IPS-NIHi7 (cell line): ENCODE measurements around the gene ELFN1.

Experiments
- DNase-seq: peaks from one replicate; pipeline ENCODE4 v3.0.0; 2012; ENCODE audit warnings: mixed read lengths; ENCODE audit errors: extremely low spot score

ELFN1 gene

DNA sequence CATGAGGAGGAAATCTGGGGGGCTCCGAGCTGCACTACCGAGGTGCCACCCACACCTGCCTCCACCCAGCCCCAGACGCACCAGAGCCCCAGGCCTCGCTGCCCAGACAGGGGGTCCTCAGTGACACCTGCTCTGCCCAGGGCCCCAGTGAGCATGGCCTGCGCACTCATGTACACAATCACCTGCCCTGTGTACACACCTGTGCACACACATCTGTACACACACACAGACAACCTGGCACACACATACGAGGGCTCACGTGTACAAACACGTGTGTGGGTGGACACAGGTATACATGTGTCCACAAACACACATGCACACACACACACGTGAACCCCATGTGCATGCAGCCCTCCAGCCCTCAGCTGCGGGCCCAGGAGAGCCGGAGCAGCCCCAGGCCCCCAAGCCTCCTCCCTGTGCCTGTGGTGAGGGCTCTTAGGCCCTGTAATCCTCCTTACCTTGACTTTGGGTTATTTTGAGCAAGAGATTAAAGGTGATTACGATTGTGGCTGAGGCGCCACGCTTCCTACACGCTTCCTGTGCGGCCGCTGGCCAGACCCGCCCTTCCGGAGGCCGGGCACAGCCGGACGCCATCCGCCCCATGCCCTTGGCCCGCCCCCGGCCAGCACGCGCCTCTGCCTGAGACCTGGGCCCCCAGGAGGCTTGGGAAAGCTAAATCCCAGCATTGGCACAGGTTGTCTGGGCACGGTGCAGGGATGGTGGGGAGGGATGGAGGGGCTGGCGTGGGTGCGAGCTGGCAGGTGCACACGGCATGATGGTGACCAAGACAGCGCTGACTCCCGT, 71.9 kb downstream of the ELFN1 start:
- DNase-seq: no peak

DNA sequence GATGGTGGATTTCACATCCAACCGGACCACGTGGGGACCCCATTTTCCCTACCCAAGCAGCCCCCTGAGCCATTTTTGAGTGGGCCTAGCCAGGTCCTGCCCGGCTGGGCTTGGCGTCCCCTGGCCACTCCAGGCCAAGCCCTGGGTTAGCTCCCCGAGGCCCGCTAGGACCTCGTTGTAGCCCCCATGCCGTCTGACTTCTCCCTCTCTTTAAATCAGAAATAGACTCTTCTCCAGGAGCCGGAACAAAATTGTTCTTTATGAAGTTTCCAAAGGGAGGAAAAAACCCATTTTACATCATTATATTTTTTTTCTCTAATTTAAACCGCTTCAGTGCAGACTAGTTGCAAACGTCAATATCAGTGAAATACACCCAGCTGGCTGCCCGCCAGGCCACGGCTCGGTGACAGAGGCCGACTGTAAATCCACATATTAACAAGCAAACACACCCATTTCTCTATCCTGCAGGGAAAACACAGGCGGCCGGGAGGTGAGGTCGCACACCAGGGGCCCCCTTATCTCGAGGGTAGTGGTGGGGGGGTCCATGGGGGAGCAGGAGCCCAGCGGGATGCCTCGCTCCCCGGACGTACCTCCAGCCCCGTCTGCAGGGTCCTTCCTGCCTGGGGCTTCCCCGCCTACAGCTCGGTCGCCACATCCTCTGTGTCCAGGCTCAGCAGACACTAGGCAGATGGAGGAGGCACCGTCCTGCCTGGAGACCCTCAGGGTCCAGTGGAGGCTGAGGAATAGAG, 72.7 kb downstream of the ELFN1 start:
- no peak for DNase-seq

DNA sequence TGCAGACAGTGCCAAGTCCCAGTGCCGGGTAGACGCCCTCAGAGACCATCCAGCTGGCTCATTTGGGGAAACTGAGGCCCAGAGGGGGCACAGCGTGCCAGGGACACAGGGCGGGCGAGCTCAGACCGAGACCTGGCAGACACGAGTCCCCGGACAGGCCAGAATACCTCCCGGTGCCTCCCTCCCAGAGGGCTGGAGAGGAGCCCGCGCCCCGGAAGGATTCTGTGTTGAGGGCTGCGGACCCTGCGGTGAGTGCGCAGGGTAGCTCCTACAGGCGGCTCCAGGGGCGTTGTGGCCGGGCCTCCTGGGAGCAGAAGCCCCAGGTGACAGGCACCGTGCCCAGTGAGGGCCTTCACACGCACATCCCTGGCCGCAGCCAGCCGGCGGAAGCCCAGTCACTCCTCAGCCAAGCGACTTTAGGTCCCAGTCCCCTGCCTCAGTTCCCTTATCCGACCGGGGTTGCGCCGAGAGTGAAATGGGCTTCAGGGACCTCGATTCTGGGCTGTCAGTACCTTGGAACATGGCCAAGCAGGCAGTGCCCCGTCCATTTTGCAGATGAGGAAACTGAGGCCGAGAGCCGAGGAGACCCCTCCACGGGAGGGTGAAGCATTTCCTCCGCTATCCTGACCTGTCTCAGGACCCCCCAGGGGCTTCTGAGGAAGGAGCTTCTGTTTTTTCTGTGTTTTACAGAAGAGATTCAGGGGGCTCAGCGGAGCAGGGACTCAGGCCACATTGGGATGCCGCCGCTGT, 73.6 kb downstream of the ELFN1 start:
- DNase-seq: no peak

DNA sequence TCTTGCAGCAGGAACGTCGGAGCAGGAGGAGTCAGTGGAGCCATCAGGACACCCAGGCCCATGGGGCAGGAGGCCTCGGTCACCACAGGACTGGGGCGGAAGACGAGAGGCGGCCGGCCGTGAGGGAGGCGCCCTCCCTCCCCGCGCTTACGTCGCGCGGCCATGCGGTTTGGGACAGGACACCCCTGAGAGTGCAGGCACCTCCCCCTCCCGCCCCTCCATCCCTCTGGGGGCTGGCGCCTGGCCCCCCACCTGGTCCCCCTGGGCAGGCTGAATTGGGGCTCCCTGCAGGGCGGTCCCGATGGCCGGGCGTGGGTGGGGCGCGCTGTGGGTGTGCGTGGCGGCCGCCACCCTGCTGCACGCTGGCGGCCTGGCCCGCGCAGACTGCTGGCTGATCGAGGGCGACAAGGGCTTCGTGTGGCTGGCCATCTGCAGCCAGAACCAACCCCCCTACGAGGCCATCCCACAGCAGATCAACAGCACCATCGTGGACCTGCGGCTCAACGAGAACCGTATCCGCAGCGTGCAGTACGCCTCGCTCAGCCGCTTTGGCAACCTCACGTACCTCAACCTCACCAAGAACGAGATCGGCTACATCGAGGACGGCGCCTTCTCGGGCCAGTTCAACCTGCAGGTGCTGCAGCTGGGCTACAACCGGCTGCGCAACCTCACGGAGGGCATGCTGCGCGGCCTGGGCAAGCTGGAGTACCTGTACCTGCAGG, 74.4 kb downstream of the ELFN1 start:
- DNase-seq: no peak

DNA sequence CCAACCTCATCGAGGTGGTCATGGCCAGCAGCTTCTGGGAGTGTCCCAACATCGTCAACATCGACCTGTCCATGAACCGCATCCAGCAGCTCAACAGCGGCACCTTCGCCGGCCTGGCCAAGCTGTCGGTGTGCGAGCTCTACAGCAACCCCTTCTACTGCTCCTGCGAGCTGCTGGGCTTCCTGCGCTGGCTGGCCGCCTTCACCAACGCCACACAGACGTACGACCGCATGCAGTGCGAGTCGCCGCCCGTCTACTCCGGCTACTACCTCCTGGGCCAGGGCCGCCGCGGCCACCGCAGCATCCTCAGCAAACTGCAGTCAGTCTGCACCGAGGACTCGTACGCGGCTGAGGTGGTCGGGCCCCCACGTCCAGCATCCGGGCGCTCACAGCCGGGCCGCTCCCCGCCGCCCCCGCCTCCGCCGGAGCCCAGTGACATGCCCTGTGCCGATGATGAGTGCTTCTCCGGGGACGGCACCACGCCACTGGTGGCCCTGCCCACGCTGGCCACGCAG, 75.0 kb downstream of the ELFN1 start:
- DNase-seq: no peak

DNA sequence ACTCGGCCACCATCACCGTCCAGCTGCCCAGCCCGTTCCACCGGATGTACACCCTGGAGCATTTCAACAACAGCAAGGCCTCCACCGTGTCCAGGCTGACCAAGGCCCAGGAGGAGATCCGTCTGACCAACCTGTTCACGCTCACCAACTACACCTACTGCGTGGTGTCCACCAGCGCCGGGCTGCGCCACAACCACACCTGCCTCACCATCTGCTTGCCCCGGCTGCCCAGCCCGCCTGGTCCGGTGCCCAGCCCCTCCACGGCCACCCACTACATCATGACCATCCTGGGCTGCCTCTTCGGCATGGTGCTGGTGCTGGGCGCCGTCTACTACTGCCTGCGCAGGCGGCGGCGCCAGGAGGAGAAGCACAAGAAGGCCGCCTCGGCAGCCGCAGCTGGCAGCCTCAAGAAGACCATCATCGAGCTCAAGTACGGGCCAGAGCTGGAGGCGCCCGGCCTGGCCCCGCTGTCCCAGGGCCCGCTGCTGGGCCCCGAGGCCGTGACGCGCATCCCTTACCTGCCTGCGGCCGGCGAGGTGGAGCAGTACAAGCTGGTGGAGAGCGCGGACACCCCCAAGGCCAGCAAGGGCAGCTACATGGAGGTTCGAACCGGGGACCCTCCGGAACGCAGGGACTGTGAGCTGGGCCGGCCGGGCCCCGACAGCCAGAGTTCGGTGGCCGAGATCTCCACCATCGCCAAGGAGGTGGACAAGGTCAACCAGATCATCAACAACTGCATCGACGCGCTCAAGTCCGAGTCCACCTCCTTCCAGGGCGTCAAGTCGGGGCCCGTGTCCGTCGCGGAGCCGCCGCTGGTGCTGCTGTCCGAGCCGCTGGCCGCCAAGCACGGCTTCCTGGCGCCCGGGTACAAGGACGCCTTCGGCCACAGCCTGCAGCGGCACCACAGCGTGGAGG, 75.8 kb downstream of the ELFN1 start:
- no peak for DNase-seq

DNA sequence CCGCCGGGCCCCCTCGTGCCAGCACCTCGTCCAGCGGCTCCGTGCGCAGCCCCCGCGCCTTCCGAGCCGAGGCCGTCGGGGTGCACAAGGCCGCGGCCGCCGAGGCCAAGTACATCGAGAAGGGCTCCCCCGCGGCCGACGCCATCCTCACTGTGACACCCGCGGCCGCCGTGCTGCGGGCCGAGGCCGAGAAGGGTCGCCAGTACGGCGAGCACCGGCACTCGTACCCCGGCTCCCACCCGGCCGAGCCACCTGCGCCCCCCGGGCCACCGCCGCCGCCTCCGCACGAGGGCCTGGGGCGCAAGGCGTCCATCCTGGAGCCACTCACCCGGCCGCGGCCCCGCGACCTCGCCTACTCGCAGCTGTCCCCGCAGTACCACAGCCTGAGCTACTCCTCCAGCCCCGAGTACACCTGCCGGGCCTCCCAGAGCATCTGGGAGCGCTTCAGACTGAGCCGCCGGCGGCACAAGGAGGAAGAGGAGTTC, 76.5 kb downstream of the ELFN1 start:
- no peak for DNase-seq

DNA sequence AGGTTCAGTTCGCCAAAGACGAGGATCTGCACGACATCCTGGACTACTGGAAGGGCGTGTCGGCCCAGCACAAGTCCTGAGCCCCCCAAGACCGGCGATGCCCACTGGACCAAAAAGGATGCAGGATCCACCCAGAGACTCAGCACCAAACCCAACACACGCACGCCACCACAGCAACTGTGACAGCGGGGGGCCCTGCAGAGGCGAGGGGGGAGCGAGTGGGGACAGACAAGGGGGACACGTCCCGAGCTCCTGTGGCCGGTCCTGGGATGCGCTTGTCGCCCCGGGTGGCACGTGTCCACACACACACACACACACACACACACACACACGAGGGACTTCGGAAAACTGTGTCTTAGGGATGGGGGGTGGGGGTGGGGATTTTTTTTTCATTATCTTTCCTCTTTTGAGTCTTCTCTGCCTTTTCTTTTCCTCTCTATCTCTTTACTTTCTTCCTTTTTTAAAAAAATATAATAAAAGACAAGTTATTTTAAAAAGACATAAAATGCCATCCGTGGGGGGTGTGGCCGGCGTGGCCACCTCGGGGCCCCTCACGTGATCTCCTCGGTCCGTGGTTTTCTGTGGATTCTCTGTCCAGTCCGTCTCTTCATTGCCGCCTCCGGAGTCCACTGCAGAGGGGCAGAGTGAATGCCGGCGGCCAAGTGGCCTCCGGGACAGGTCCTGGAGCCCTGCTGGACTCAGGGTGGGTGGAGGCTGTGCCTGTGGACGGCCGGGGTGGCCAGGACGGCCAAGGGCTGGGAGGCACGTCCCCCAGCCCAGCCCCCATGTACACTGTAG, 77.1 kb downstream of the ELFN1 start:
- DNase-seq: no peak

DNA sequence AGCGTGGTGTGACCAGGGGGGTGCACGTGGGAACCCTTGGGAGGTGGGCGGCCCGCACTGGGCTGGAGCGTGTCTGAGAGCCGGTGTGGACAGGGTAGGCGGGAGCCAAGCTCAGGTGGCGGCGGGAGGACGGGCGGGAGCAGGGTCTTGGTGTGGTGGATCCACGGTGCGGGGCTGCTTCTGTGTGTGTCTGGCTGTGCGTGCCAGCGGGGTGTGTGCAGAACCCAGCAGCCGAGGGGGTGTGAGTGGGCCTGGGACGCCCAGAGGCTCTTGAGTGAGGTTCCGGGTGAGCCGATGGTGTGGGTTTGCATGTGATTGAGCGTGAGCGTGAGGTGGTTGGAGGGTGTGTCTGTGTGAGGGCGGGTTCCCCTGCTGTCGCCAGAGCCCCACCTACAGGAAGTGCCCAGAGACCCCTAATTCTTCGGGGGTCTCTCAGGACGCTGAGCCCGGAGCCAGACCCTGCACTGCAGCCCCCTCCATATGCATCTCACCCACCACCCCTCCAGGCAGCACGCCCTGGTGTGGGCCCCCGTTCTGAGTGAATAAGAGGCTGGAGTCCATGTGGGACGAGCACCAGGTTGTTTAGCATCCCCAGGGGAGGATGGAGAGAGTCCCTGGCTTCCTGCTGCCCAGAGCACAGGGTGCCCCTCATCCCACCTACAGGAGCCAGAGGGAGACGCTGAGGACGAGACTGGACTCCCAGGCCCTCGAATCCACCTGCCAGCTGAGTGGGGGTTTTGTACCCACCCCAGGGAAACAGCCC, 78.2 kb downstream of the ELFN1 start:
- DNase-seq: no peak

DNA sequence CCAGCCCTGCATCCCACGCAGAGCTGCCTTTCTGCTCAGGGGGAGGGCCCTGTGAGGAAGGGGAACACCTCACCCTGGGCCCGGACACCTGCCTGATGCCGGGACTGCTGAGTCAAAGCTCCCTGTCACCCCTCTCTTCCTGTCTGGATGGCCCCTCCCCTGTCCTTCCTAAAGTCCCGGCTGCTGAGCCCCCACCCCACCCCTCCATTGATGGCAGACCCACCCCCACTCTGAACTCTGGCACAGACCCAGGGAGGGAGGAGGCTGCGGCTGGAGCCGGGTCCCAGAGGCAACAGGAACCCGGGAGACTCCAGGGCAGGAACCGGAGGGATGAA, 78.7 kb downstream of the ELFN1 start:
- DNase-seq: no peak

DNA sequence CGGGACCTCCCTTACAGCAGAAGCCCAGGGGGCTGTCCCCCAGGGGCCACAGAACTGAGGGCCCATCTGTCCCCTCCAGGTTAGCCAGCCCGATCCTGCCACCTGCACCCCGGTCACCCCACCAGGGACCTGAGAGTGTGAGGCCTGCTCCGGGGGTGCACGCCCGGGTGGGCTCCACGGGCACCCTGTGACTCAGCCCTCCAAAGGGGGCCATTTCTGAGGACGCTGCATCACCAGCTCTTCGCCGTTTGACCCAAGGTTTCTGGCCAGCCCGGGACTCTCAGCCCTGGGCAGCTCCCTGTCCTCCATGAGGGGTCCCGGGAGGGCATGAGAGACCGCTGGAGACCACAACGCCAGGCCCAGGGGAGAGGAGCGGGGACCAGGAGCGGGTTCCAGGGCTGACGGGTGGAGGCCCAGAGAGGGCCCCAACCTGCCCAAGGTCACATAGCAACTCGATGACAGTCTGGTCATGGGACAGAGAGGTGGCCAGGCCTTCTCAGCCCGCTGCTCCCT, 79.3 kb downstream of the ELFN1 start:
- DNase-seq: no peak

DNA sequence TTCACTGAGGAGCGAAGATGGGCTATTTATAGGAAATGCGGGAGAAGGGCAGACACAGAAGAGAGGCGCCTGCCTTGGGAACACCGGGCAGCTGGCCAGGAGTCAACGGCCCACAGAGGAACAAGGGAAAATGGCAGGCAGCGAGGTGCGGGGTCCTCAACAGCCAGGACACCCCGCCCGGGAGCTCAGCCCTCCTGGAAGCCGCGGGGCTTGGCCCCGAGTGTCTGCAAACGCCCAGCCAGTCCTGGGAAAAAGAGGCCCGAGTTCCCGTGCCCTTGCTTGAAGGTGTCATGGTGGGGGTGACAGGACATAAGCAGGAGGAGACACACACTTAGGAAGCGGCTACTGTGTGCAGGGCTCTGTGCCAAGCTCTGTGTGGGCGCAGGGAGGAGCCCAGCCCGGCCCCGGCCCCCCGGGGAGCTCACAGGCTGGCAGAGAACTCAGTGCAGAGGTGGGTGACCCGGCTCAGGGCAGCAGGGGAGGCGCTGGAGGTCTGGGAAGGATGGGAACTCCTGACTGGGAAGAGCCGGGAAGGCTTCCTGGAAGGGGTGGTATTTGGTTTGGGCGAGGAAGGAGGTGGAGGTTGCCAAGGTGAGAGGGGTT, 79.9 kb downstream of the ELFN1 start:
- no peak for DNase-seq

DNA sequence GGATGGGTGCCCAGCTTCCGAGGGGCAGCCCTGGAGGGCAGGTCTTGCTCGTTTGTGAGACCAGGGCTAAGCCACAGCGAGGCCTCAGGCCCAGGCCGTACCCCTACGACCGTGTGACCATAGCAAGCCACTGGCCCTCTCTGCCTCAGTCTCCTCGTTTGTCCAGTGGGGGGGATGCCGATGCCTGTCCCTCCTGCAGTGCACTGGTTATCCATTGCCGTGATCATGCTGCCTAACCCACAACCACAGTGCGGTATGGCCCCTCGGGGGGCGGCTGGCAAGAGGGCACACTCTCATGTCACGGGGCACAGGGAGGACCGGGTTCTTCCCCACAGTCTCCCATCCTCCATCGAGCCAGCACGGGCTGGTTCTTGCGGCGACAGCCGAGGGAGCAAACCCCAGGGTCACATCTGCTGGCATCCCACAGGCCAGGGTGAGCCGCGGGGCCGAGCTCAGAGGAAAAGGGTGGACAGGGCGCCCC, 80.5 kb downstream of the ELFN1 start:
- no peak for DNase-seq

DNA sequence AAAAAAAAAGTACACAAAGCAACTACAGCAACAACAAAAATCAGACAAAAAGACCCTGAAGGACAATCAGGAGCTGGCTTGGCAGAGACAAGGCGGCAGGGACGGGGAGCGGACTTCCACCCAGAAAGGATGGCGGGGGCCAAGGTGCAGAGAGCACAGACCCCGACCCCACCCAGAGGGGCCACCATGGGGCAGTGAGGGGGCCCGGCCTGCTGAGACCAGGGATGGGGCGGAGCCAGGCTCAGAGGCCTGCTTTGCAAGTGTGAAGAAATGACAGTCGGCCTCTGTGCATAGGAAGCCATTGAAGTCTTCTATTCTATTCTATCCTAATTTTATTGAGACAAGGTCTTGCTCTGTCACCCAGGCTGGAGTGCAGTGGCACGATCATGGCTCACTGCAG, 82.0 kb downstream of the ELFN1 start:
- no peak for DNase-seq

DNA sequence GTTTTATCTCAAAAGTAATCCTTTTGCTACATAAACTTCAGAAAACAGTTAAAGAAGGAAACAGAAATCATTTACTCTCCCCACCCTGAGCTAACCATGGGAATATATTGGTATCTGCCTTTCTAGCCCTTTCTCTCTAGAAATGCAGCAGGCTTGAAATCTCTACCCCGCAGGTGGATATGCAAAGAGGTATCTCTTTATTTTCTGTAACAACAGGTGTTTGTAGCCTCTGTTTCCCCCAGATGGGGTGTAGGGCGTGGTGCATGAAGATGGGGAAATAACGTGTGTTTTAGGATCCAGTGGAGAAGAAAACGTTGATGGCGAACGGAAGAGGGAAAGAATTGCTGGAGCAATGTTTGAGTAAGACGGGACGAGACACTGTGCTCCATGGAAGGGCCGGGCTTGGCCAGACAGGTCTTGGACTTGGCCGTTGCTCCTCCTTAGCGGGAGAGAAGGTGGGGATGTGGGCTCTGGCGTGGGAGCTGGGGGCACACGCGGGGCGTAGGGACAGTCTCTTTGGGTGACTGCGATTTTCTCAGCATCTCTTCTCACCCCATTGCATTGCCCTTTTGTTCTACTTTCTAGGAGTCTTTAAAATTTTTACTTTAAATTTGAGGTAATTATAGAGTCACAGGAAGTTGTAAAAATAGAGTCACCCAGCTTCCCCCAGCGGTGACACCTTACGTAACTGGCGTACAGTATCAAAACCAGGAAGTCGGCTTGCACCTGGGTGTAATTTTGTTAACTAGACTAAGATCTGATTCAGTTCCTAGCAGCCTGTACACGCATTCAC, 82.9 kb downstream of the ELFN1 start:
- no peak for DNase-seq

DNA sequence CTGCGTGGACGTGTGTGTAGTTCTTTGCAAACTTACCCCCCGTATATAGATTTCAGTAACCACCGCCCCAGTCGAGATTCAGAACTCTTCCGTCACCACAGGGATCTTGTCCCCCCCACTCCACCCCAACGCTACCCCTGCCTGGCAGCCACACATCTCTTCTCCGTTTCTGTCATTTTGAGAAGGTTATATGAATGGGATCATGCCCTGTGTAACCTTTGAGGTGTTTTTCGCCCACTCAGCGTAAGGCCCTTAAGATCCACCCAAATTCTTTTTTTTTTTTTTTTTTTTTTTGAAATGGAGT, 83.4 kb downstream of the ELFN1 start:
- DNase-seq: no peak

DNA sequence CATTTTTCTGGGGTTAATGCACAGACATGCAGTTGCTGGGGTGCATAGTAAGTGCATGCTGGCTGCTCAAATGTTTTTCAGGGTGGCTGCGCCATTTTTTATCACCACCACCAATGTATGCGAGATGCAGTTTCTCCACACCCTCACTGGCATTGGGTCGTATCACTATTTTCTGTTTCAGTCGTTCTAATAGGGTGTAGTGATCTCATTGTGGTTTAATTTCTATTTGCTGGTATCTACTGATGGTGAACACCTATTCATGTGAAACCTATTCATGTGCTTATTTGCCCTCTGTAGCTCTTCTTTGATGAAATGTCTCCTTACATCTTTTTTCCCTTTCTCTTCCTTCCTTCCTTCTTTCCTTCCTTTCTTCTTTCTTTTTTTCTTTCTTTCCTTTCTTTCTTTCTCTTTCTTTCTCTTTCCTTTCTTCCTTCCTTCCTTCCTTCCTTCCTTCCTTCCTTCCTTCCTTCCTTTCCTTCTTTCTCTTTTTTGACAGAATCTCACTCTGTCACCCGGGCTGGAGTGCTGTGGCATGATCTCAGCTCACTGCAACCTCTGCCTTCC, 84.3 kb downstream of the ELFN1 start:
- DNase-seq: no peak
